Endothelial cell of umbilical vein (primary cell): Measurements from ENCODE around the gene SUFU.
A peak's percentile ranks its signal among the peaks of the same experiment; 100 is the strongest.

Experiments
- EZH2 ChIP-seq: IDR thresholded peaks from 2 replicates; pipeline ENCODE4 v1.6.1; 2012; ENCODE audit warnings: borderline replicate concordance, low read depth, mild to moderate bottlenecking, moderate library complexity, low read length, inconsistent platforms; ENCODE audit not compliant: severe bottlenecking
- MYC ChIP-seq: IDR thresholded peaks from one replicate; pipeline ENCODE4 v1.6.1; 2011; ENCODE audit warnings: mild to moderate bottlenecking, low read depth, low read length
- POLR2A ChIP-seq: IDR thresholded peaks from 2 replicates; pipeline ENCODE4 v1.6.1; 2012; ENCODE audit warnings: low read depth, mild to moderate bottlenecking, control low read depth, low read length
- POLR2AphosphoS5 ChIP-seq: IDR thresholded peaks from 2 replicates; pipeline ENCODE4 v1.6.1; 2012; ENCODE audit warnings: low read depth, mild to moderate bottlenecking, control low read depth, low read length, moderate library complexity; ENCODE audit not compliant: insufficient read depth
- TF ChIP-seq, protein P1 (sequence below), 2 donors: IDR thresholded peaks; 1 replicate in 1 of 2; 2 replicates in 1 of 2; pipeline ENCODE4 v1.5.1; 2011; ENCODE audit warnings: low read length in 2 of 2, mild to moderate bottlenecking in 2 of 2, moderate library complexity in 2 of 2, control low read depth in 1 of 2, inconsistent platforms in 1 of 2, low read depth in 1 of 2; ENCODE audit not compliant: insufficient read depth in 1 of 2; ENCODE audit errors: extremely low read depth in 1 of 2
- TF ChIP-seq, protein P2 (sequence below): IDR thresholded peaks from 2 replicates; pipeline ENCODE4 v1.6.1; 2011; ENCODE audit not compliant: insufficient read depth, insufficient read length

DNA sequence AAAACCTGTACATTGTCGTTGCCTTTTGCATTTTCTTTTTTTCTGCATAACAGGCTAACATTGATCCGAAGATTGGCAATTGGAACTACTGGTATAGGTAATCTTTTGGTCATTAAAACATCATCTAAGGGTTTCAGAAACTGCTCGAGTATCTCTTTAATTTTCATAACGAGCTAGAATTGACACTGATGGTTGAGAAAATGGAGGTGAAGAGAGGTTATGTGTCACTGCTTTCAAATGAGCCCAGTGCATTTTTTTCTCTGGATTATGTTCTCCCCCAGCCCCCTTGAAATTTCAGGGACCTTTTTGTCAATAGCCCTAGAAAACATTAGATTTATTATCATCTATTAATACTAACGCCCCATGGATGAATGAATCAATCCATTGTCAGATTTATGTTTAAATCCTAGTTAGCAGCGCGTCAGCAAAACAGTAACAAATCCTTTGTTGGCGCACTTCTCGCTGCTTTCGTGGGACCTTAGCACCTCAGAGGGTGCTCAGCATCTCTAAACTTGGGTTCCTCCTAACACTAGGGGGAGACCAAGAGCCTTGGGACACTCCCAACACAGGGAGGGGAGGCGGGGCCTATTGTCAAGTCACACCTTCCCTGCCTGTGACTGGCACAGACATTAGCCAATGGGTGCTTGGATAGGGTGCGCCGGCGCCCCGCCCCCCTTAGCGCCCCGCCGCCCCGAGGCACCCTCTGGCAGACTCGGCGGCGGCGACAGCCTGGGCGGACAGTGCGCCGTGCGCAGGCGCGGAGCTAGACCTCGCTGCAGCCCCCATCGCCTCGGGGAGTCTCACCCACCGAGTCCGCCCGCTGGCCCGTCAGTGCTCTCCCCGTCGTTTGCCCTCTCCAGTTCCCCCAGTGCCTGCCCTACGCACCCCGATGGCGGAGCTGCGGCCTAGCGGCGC lies at the start of gene SUFU:
- TF ChIP-seq, protein P1, sequence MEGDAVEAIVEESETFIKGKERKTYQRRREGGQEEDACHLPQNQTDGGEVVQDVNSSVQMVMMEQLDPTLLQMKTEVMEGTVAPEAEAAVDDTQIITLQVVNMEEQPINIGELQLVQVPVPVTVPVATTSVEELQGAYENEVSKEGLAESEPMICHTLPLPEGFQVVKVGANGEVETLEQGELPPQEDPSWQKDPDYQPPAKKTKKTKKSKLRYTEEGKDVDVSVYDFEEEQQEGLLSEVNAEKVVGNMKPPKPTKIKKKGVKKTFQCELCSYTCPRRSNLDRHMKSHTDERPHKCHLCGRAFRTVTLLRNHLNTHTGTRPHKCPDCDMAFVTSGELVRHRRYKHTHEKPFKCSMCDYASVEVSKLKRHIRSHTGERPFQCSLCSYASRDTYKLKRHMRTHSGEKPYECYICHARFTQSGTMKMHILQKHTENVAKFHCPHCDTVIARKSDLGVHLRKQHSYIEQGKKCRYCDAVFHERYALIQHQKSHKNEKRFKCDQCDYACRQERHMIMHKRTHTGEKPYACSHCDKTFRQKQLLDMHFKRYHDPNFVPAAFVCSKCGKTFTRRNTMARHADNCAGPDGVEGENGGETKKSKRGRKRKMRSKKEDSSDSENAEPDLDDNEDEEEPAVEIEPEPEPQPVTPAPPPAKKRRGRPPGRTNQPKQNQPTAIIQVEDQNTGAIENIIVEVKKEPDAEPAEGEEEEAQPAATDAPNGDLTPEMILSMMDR (IDR thresholded peaks at IDR 0.05; ENCODE audit: extremely low read depth in 1 of 2, insufficient read depth in 1 of 2, low read depth in 1 of 2, low read length in 2 of 2), result peak; percentile 89 to 91
- TF ChIP-seq POLR2A, result peak; percentile 86
- TF ChIP-seq, protein P2, sequence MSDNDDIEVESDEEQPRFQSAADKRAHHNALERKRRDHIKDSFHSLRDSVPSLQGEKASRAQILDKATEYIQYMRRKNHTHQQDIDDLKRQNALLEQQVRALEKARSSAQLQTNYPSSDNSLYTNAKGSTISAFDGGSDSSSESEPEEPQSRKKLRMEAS, result peak; percentile 46
- no peak for TF ChIP-seq MYC
- TF ChIP-seq EZH2, result no peak
- TF ChIP-seq POLR2AphosphoS5, result peak; percentile 79
